Activated CD8-positive, alpha-beta T cell treated with anti-CD3 and anti-CD28 coated beads for 36 hours (primary cell): ENCODE data around the gene SUCLA2. TPM values are rescaled to one million over a fixed set of nuclear protein-coding genes. Genes with fewer than 3 reads are reported as not detected.

Experiments
- ATAC-seq: fragments of 200-7000 bp; cut with Tn5 transposase; one replicate; pipeline ENCODE4 v1.10.0; 2021; ENCODE audit warnings: mild to moderate bottlenecking, moderate library complexity
- CTCF ChIA-PET: fragments of 350-600 bp; sonication (Branson Sonifier 250); formaldehyde crosslinking; loops from one replicate; lab custom pipeline; 2021; ENCODE audit warnings: antibody characterized with exemption; lab: Charles Lee
- POLR2A ChIA-PET: fragments of 350-600 bp; sonication (Branson Sonifier 250); formaldehyde crosslinking; loops from one replicate; lab custom pipeline; 2021; ENCODE audit warnings: antibody characterized with exemption; lab: Charles Lee
- DNase-seq: peaks from one replicate; pipeline ENCODE4 v3.0.0-alpha.2; 2020
- H3K27ac Mint-ChIP-seq: one replicate; pipeline ENCODE4 v1.8.0; 2021; ENCODE audit warnings: mild to moderate bottlenecking, mixed read lengths
- H3K27me3 Mint-ChIP-seq: one replicate; pipeline ENCODE4 v1.8.0; 2021; ENCODE audit warnings: mixed read lengths
- H3K36me3 Mint-ChIP-seq: one replicate; pipeline ENCODE4 v1.8.0; 2021; ENCODE audit warnings: low read depth, mixed read lengths
- H3K4me1 Mint-ChIP-seq: one replicate; pipeline ENCODE4 v1.8.0; 2021; ENCODE audit warnings: low read depth, mixed read lengths
- H3K4me3 Mint-ChIP-seq: one replicate; pipeline ENCODE4 v1.8.0; 2021; ENCODE audit warnings: mild to moderate bottlenecking, moderate library complexity, mixed read lengths
- H3K9me3 Mint-ChIP-seq: one replicate; pipeline ENCODE4 v1.8.0; 2021; ENCODE audit warnings: mixed read lengths
- intact Hi-C: fragments of 100-400 bp; cut with micrococcal nuclease; formaldehyde crosslinking; loops from one replicate; pipeline ENCODE4 v1.10.0; 2022
- total RNA-seq, 2 experiments: library from RNA; stranded (reverse); gene quantifications; one replicate each; pipeline ENCODE4 v1.2.3, GENCODE V29; 2021
- TF ChIP-seq, protein P1 (sequence below): fragments of 200-600 bp; IDR thresholded peaks from one replicate; pipeline ENCODE4 v1.8.0; 2022; ENCODE audit warnings: antibody characterized with exemption, mild to moderate bottlenecking

The SUCLA2 gene
- total RNA-seq, 2 experiments from 2014 or later, result 42.2 to 44.7 TPM

DNA sequence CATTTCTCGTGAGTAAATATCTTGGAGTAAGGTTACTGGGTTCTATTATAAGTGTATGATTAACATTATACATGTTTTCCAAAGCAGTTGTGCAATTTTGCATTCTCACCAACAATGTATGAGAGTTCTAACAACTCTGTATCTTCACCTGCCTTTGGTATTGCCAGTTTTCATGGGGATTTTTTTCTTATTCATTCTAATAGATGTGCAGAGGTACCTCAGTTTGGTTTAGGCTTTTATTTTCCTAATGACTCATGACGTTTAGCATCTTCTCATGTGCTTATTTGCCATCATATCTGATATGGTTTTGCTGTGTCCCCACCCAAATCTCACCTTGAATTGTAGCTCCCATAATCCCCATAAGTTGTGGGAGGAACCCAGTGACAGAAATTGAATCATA is 28.8 kb upstream of the SUCLA2 start:
- intact Hi-C loops, result no loop called here
- POLR2A ChIA-PET, result interaction anchor here (0.8 kb wide), 1 partner anchor 1014 kb away, joined by 3 read pairs; no protein-coding TSS in a partner anchor
- H3K9me3 Mint-ChIP-seq, result peaks cover 13% of the 10 kb centered on the region

DNA sequence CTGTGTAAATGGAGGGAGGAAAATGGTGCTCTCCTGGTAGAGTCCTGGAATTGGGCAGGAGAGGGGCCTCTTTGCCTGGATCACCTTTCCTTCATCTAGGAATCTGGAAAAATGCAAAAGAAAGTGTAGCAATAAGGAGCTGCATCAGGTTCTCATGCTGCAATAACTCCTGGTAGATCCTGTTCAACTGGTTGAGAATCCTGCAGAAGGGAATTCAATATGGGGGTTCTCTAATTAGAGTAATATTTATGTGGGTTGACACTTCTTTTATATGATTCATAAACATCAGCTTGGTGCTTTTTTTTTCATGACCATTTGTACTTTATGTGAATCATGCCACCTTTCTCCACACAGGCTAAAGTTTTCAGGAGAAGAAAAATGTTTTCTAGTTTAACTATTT is 27.0 kb upstream of the SUCLA2 start:
- peaks cover 13% of the 10 kb centered on the region for H3K9me3 Mint-ChIP-seq
- no peak for ATAC-seq
- TF ChIP-seq, protein P1, sequence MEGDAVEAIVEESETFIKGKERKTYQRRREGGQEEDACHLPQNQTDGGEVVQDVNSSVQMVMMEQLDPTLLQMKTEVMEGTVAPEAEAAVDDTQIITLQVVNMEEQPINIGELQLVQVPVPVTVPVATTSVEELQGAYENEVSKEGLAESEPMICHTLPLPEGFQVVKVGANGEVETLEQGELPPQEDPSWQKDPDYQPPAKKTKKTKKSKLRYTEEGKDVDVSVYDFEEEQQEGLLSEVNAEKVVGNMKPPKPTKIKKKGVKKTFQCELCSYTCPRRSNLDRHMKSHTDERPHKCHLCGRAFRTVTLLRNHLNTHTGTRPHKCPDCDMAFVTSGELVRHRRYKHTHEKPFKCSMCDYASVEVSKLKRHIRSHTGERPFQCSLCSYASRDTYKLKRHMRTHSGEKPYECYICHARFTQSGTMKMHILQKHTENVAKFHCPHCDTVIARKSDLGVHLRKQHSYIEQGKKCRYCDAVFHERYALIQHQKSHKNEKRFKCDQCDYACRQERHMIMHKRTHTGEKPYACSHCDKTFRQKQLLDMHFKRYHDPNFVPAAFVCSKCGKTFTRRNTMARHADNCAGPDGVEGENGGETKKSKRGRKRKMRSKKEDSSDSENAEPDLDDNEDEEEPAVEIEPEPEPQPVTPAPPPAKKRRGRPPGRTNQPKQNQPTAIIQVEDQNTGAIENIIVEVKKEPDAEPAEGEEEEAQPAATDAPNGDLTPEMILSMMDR, result no peak
- H3K27ac Mint-ChIP-seq, result no peak overlapping the region
- no peaks in the 10 kb centered on the region for H3K27me3 Mint-ChIP-seq
- H3K4me1 Mint-ChIP-seq, result peaks cover 6% of the 10 kb centered on the region
- ChIA-PET POLR2A (no interaction called here), CTCF (interaction anchor here (3.0 kb wide), 1 partner anchor 10 kb away, joined by 17 read pairs; the partner anchor contains the start of gene NUDT15)
- H3K36me3 Mint-ChIP-seq, result peaks cover 36% of the 10 kb centered on the region
- no peak for DNase-seq
- intact Hi-C loops, result no loop called here
- no peak overlapping the region for H3K4me3 Mint-ChIP-seq

More for the DNA sequence above, 28.8 kb upstream of the SUCLA2 start:
- CTCF ChIA-PET, result no interaction called here
- Mint-ChIP-seq H3K27ac (no peak overlapping the region), H3K36me3 (peaks cover 47% of the 10 kb centered on the region), H3K4me3 (no peak overlapping the region), H3K27me3 (no peaks in the 10 kb centered on the region), H3K4me1 (peaks cover 13% of the 10 kb centered on the region)
- DNase-seq (no peak), ATAC-seq (peak; percentile 30)
- TF ChIP-seq, protein P1, result no peak

DNA sequence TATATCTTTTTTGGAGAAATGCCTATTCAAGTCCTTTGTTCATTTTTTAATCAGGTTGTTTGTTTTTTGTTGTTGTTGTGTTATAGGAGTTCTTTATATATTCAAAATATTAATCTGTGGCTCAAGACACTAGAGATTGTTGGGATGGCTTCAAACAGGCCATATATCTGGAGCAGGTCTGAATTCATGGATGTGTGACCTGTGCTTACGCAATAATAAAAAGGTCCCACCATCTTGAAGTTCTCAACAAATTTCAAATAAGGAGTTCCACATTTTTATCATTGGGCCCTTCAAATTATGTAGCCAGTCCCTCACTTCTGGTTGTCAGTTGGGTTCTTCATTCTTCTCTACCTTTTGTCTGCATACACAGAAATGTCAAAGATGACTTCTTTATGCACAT is 18.7 kb upstream of the SUCLA2 start:
- Mint-ChIP-seq H3K27ac (no peak overlapping the region), H3K27me3 (no peaks in the 10 kb centered on the region), H3K4me1 (no peaks in the 10 kb centered on the region), H3K4me3 (no peak overlapping the region), H3K9me3 (no peaks in the 10 kb centered on the region), H3K36me3 (no peaks in the 10 kb centered on the region)
- DNase-seq, result no peak
- ChIA-PET POLR2A (no interaction called here), CTCF (no interaction called here)
- TF ChIP-seq, protein P1, result no peak
- intact Hi-C loops, result no loop called here
- ATAC-seq, result no peak

DNA sequence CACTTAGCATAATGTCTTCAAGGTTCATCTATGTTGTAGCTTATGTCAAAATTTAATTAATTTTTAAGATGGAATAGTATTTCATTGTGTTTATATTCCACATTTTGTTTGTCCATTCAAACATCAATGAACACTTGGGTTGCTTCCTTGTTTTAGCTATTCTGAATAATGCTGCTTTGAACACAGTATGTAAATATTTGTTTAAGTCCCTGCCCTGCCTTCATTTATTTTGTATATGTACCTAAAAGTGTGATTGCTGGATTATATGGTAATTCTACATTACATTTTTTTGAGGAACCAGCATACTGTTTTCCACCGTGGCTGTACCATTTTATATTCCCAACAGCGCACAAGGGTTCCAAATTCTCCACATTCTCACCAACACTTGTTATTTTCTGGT is 17.6 kb upstream of the SUCLA2 start:
- no peaks in the 10 kb centered on the region for H3K4me1 Mint-ChIP-seq
- intact Hi-C loops, result no loop called here
- ATAC-seq, result no peak
- no peaks in the 10 kb centered on the region for H3K27me3 Mint-ChIP-seq
- POLR2A ChIA-PET, result no interaction called here
- no peak overlapping the region for H3K4me3 Mint-ChIP-seq
- TF ChIP-seq, protein P1, result no peak
- CTCF ChIA-PET, result no interaction called here
- DNase-seq, result no peak
- no peaks in the 10 kb centered on the region for H3K36me3 Mint-ChIP-seq
- no peak overlapping the region for H3K27ac Mint-ChIP-seq
- H3K9me3 Mint-ChIP-seq, result no peaks in the 10 kb centered on the region

DNA sequence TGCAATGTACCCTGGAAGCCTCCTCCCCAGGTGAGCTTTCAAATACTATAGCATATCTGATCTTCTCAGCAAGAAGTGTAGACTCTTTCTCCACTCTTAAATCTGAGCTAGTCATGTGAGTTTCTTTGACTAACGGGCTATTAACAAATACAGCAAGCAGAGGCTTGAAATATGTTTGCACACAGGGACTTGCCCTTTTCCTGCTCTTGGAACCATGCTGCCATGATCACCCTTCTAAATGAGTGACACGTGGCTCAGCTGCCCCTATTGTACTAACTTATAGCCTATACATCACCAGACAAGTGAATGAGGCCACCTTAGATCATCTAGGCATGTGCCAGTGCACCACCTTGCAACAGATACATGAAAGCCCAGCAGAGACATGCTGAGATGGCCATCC is 13.3 kb upstream of the SUCLA2 start:
- ChIA-PET CTCF (interaction anchor here (1.7 kb wide), 1 partner anchor 9 kb away, joined by 4 read pairs; no protein-coding TSS in a partner anchor), POLR2A (interaction anchor here (0.6 to 0.9 kb wide), 2 partner anchors 28 to 104 kb away, joined by 3 read pairs; no protein-coding TSS in a partner anchor)
- Mint-ChIP-seq H3K36me3 (peaks cover 4% of the 10 kb centered on the region), H3K4me3 (no peak overlapping the region), H3K9me3 (no peaks in the 10 kb centered on the region), H3K4me1 (no peaks in the 10 kb centered on the region), H3K27me3 (no peaks in the 10 kb centered on the region), H3K27ac (no peak overlapping the region)
- ATAC-seq (no peak), DNase-seq (no peak)
- TF ChIP-seq, protein P1, result no peak
- intact Hi-C loops, result no loop called here
